ENCODE measurements around the gene SIRT3.
"Not testable (repeated sequence)": the region's sequence is repeated elsewhere in the genome, so short reads cannot be mapped to it uniquely, and the experiment has no call there.

Gene SIRT3

DNA sequence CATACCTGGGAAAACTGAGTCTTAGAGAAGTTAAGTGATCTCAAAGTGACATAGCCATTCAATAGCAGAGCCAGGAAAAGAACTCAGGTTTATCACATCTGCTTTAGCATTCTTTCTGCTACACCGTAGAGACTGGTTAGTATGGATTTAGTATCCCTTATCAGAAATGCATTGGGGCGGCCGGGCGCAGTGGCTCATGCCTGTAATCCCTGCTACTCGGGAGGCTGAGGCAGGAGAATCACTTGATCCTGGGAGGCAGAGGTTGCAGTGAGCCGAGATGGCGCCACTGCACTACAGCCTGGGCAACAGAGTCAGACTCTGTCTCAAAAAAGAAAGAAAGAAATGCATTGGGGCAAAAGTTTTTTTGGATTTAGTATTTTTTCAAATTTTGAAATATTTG lies 2.2 kb upstream of the SIRT3 start:
- not testable (repeated sequence) for DNase-seq

DNA sequence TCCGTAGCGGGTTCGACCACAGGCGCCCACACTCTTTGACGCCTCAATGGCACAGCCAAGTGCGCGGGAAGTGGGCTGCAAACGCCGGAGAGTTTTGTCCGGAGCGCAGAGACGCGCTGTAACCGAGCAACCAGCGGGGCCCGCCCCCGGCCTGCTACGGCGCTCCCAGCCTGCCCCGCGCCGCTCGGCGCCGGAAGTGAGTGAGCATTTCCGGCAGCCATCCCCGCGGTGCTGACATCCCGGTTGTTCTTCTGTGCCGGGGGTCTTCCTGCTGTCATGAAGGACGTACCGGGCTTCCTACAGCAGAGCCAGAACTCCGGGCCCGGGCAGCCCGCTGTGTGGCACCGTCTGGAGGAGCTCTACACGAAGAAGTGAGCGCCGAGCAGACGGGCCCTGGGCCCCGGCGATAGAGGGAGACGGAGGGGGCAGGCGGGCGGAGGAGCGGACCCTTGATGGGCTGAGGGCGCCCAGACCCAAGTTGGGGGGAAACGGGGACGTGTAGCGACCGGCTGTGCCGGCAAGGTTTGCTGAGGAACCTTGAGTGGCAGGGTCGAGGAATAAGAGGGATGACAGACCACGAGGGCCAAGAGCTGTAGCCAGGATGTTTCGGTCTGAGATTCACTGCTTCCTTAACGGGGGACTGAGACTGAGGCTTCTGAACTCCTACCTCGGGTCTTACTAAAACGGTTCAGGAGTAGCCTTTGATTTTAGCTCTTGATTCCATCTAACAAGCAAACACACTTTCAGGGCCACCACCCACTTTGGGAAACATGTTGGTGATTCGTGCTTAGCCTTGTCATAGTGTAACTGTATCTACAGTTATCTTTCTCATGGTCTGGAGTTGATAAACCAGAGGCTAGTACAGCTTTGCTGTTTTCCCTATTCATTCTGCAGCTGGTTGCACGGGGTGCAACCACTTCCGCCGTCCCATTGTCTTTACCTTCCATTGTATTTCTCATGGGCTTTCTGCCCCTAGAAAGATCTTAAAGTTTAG lies 929 bp upstream of the SIRT3 start, which contains the start of gene PSMD13:
Gene PSMD13 (plus strand): TSS at position 203 of the 994 bp plus-strand sequence. CDS start 74 bp downstream, at position 277.
- DNase-seq: peak; percentile 77

- DNase-seq: peak; percentile 35
Observed at GRCh38 chr11:235609-235996, 539 bp downstream of the SIRT3 start.

GRCh38 chr11:235180-235579 lies 962 bp downstream of the SIRT3 start:
- no peak for DNase-seq

GRCh38 chr11:232783-233565 lies 3.2 kb downstream of the SIRT3 start:
- DNase-seq: no peak

- no peak for DNase-seq
Observed at GRCh38 chr11:230431-230830, 5.7 kb downstream of the SIRT3 start.

DNA sequence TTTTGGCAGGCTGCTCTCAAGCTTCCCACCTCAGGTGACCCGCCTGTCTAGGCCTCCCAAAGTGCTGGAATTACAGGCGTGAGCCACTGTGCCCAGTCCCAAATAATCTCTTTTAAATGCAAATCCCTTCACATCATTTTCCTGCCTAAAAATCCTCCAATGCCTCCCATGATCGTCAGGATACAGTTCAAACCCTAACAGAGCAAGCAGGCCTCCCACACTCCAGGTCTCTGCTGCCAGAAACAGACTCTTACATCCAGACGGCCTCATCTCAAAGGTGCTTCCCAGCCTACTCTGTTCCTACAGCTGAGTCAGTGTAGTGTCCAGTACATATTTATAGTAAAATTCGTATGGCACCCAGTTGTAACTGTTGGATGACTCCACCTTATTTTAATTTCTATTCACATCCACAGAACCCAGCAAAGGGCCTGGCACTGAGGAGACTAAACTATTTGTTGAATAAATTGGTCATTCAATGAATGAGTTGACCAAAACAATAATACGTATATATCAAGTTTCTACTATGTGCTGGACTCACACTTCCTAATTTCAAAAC lies 8.2 kb downstream of the SIRT3 start:
- DNase-seq: no peak

DNA sequence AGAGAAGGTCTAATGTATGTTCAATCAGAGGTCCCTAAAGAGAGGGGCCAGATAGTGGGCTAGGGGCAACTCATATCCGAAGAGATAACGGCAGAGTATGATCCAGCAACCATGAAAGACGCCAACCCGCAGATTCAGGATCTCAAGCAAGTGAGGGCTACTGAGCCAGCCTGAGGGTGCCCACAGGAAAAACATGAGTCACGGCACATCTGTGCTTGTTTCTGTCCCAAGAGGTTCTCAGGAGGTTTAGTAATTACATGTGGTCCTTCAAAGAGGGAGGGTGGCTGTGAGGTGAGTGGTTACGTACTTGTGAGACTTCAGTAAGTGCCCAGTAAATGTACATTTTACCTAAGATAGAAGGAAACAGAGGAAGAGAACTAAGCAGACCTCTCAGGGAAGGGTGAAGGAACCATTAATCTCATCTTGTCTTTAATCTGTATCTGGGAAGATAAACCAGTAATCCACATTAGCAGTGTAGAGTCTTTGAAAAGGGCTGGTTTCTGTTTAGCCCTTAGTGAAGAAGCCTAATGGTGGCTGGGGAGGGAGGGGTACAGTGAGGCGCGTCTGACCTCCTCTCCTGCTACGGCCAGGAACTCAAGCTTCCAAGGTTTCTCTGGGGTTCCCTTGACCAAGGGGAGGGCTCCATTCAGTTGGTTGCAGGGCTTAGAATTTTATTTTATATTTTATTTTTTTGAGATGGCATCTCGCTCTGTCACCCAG lies 10.2 kb downstream of the SIRT3 start:
- no peak for DNase-seq

DNA sequence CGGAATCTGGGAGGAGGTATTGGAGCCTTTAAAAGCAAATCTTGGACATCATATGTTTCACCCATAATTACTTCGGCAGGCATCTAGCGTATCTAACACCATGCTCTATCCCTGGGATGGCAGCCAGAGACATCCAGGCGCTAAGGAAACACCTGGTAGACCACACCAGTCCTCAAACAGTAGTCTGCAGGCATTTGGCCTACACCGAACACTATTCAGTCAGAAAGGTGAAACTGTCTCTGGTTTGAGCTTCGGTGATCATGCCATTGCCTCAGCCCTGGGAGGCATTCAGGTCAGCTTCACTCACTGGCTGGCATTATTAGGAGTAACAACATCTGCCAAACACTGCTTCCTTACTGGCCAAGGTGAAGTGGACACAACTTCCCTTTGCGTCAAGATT lies 11.7 kb downstream of the SIRT3 start:
- no peak for DNase-seq

- no peak for DNase-seq
Observed at GRCh38 chr11:223884-224283, 12.3 kb downstream of the SIRT3 start.

DNA sequence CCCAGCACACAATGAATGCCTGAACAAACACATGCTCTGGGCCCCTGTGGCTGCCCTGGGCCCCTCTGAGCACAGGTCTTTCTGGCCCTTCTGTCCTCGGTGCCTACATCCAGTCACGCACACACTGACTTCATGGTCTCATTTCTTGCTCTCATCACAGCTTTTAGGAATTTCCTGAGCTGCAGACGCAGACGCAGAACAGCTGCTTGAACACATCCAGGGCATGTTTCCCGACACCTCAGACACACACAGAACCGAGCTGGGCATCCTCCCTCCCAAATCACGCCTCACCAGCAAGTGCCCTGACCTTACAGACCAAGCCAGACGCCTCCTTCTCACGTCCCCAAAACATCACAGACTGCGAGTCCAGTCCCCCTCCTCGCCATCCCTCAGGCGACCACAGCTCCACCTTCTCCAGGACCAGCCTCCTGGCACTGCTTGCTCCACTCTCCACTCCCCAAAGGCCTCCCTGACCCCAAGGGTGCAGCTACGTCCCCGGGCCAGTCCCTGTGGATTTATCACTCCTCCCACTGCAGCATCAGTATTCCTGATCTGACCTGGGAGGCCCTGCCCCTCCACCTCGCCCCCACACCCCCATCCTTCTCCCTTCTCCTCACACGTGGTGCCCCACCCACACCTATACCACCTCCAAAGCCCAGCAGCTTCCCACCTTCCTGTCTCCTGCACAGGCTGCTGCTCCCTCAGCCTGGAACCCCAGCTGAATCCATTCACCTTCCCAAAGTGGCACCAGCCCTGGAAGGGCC lies 12.9 kb downstream of the SIRT3 start:
- no peak for DNase-seq

DNA sequence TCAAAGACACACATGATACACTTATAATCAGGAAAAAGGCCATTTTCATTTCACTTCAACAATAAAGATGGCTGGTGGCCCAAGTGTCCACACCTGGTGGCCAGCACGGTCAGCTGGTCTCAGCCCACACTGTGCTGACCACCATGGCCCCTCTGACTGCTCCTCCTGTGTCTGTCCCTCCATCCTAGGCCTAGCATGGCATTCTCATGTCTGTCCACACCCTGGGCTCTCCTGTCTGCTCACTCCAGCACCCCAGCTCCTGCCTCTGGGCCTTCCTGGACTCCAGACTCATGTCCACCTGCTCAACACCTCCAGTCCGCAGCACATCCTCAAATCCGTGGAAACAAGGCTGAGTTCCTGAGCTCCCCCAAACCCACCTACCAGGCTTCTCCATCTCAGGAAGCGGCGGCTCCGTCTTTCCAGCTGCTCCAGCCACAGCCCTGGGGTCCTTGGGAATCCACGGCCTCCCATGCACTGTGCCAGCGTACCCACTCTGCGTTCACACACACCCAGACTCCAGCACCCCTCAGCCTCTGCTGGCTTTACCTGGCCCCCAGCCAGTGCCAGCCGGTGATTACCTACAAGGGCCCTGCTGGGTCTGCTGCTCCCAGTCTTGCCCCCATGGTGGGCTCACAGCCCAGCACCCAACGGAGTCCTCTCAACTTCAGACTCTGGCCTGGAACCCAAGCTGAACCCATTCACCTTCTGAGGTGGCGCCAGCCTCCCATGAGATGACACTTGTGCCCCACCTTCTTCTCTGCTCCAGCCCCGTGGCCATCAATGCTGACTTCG lies 13.9 kb downstream of the SIRT3 start:
- DNase-seq: no peak

DNA sequence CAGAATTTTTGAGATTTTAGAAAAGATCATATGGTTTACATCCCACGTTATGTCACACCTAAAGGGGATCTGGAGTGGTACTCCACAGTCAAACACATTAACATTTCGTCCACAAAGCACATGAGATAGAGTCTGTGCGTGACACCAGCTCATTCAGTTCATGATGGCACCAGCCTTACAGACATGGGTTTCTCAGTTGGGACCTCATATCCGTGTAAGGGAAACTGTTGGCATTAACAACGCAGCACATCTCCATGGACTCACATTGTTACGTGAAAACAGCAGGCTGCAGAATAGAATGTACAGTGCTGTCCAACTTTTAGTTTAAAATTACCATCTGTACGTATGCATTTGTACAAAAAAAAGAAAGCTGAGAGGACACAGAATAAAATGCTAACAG lies 14.6 kb downstream of the SIRT3 start:
- DNase-seq: no peak

- not testable (repeated sequence) for DNase-seq
Observed at GRCh38 chr11:220641-221215, 15.4 kb downstream of the SIRT3 start.

- no peak for DNase-seq
Observed at GRCh38 chr11:218815-219593, 17.1 kb downstream of the SIRT3 start.

DNA sequence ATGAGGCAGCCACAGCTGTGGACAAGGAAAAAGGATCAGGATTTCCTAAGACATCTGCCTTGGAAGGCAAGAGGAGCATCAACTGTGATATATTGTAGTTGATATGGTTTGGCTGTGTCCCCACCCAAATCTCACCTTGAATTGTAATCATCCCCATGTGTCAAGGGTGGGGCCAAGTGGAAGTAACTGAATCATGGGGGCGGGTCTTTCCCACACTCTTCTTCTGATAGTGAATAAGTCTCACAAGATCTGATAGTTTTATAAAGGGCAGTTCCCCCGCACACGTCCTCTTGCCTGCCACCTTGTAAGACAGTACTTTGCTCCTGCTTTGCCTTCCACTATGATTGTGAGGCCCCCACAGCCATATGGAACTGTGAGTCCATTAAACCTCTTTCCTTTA lies 18.4 kb downstream of the SIRT3 start:
- no peak for DNase-seq

GRCh38 chr11:216081-216974 lies 19.8 kb downstream of the SIRT3 start:
- no peak for DNase-seq

DNA sequence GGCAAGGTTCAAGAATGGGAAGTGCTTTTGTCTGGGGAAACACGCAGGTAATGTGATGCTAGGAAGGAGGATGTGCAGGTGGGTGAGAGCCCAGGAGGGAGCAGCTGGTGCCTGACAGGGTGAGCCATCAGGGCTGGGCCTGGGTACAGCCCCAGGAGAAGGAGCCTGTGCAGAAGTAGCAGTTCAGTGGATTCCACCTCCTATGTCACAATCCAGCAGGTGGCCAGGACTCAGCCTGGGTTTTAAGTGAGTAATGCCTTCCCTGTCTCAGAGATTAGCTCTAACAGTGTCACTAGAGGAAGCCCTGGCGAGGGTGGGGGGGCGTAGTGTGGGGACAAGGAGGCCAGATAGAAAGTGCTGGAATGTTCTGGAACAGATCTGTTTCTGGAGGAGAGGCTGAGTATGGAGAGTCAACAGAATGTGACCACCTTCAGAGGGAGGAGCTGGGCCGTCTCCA lies 20.5 kb downstream of the SIRT3 start:
- DNase-seq: no peak

- DNase-seq: no peak
Observed at GRCh38 chr11:214083-214482, 22.1 kb downstream of the SIRT3 start.

All from CD4-positive, alpha-beta T cell treated with Interleukin-4 for 4 hours (primary cell).